Suprapubic skin (tissue), 4 donors: Measurements from ENCODE around the gene GOSR2.

Experiments used
- EP300 ChIP-seq: sonication (generic); formaldehyde crosslinking; IDR thresholded peaks from one replicate; pipeline ENCODE4 v1.6.1; 2017; ENCODE audit warnings: antibody characterized with exemption
- POLR2A ChIP-seq, 2 donors: fragments of 450-650 bp; IDR thresholded peaks; one replicate each; pipeline ENCODE4 v1.6.1; 2017; ENCODE audit warnings: antibody characterized with exemption in 2 of 2, mild to moderate bottlenecking in 2 of 2, moderate library complexity in 2 of 2
- POLR2AphosphoS5 ChIP-seq, 3 donors: sonication (generic); formaldehyde crosslinking; IDR thresholded peaks; one replicate each; pipeline ENCODE4 v1.6.1; 2017; ENCODE audit warnings: antibody characterized with exemption in 3 of 3
- TF ChIP-seq, protein P1 (sequence below), 2 donors: fragments of 200-600 bp in 1 of 2; fragments of 450-650 bp in 1 of 2; sonication (generic) in 1 of 2; IDR thresholded peaks; one replicate each; pipeline ENCODE4 v1.5.1; 2016 to 2019; ENCODE audit warnings: antibody characterized with exemption in 2 of 2, mild to moderate bottlenecking in 1 of 2, moderate library complexity in 1 of 2

- TF ChIP-seq POLR2A (IDR thresholded peaks at IDR 0.05), result no peak
- TF ChIP-seq, protein P1, sequence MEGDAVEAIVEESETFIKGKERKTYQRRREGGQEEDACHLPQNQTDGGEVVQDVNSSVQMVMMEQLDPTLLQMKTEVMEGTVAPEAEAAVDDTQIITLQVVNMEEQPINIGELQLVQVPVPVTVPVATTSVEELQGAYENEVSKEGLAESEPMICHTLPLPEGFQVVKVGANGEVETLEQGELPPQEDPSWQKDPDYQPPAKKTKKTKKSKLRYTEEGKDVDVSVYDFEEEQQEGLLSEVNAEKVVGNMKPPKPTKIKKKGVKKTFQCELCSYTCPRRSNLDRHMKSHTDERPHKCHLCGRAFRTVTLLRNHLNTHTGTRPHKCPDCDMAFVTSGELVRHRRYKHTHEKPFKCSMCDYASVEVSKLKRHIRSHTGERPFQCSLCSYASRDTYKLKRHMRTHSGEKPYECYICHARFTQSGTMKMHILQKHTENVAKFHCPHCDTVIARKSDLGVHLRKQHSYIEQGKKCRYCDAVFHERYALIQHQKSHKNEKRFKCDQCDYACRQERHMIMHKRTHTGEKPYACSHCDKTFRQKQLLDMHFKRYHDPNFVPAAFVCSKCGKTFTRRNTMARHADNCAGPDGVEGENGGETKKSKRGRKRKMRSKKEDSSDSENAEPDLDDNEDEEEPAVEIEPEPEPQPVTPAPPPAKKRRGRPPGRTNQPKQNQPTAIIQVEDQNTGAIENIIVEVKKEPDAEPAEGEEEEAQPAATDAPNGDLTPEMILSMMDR (IDR thresholded peaks at IDR 0.05), result no peak
- no peak for TF ChIP-seq POLR2AphosphoS5 (IDR thresholded peaks at IDR 0.05)
- TF ChIP-seq EP300, result no peak
These were observed 28.1 kb downstream of the GOSR2 start for GRCh38 chr17:46950997-46951621.
